SU-DHL-6 (cell line): Measurements from ENCODE around the gene ERCC3.

Source experiments
- H2AFZ ChIP-seq: fragments of 200-600 bp; sonication (generic); 2 replicates; pipeline ENCODE4 v1.6.1; 2014; ENCODE audit warnings: low read depth, mild to moderate bottlenecking, moderate library complexity, mixed read lengths, antibody characterized with exemption, low read length; ENCODE audit not compliant: severe bottlenecking
- H3F3A ChIP-seq: fragments of 200-600 bp; shearing (Covaris generic); 2 replicates; pipeline ENCODE4 v1.6.0; 2016; ENCODE audit warnings: antibody characterized with exemption, mild to moderate bottlenecking; ENCODE audit not compliant: insufficient read depth
- H3K27ac ChIP-seq: fragments of 200-600 bp; sonication (generic); 2 replicates; pipeline ENCODE4 v1.5.1; 2016; ENCODE audit warnings: low read depth, mild to moderate bottlenecking, low read length, moderate library complexity, mixed read lengths
- H3K27me3 ChIP-seq: fragments of 200-600 bp; sonication (generic), shearing (Covaris generic); 2 replicates; pipeline ENCODE4 v1.6.0; 2014; ENCODE audit warnings: mild to moderate bottlenecking, low read length
- H3K36me3 ChIP-seq: fragments of 200-600 bp; sonication (generic); 2 replicates; pipeline ENCODE4 v1.6.1; 2014; ENCODE audit warnings: mild to moderate bottlenecking, low read length, mixed read lengths
- H3K4me2 ChIP-seq: fragments of 300-600, 200-600 bp; shearing (Covaris generic), sonication (generic); 2 replicates; pipeline ENCODE4 v1.6.0; 2014; ENCODE audit warnings: low read length, low read depth, mild to moderate bottlenecking; ENCODE audit not compliant: poor library complexity, severe bottlenecking
- H3K4me3 ChIP-seq: fragments of 200-600 bp; sonication (generic); 2 replicates; pipeline ENCODE4 v1.5.1; 2014; ENCODE audit warnings: antibody characterized with exemption, low read length, mild to moderate bottlenecking, mixed read lengths; ENCODE audit not compliant: insufficient read depth, poor library complexity, severe bottlenecking
- H3K79me2 ChIP-seq: fragments of 200-600 bp; sonication (generic); 2 replicates; pipeline ENCODE4 v1.6.1; 2014; ENCODE audit warnings: mild to moderate bottlenecking, low read length, moderate library complexity; ENCODE audit not compliant: insufficient read depth
- H3K9ac ChIP-seq: fragments of 200-600 bp; sonication (generic); 2 replicates; pipeline ENCODE4 v1.7.0; 2014; ENCODE audit warnings: mild to moderate bottlenecking, low read length
- H3K9me2 ChIP-seq: fragments of 200-600 bp; sonication (generic); replicated peaks from 2 replicates; pipeline ENCODE4 v1.6.1; 2014; ENCODE audit warnings: low read length; ENCODE audit not compliant: insufficient read depth
- H3K9me3 ChIP-seq: fragments of 200-600 bp; sonication (generic); 2 replicates; pipeline ENCODE4 v1.6.1; 2014; ENCODE audit warnings: low read length, mixed read lengths; ENCODE audit not compliant: insufficient read depth
- H4K20me1 ChIP-seq: fragments of 200-600 bp; sonication (generic); 2 replicates; pipeline ENCODE4 v1.6.1; 2014; ENCODE audit warnings: low read depth, mild to moderate bottlenecking, antibody characterized with exemption, low read length, moderate library complexity, mixed read lengths
- EZH2phosphoT487 ChIP-seq: fragments of 200-600 bp; sonication (generic), shearing (Covaris generic); conservative IDR thresholded peaks from 2 replicates; pipeline ENCODE4 v1.6.1; 2018; ENCODE audit warnings: mild to moderate bottlenecking, antibody characterized with exemption, low read length, moderate library complexity, mixed read lengths
- TF ChIP-seq, protein P1 (sequence below): fragments of 200-600 bp; sonication (generic); IDR thresholded peaks from one replicate; pipeline ENCODE4 v1.5.1; 2017; ENCODE audit warnings: antibody characterized with exemption, mild to moderate bottlenecking, low read length, moderate library complexity; ENCODE audit not compliant: insufficient read depth, poor library complexity, severe bottlenecking

The ERCC3 gene

GRCh38 chr2:127314193-127314988, 20.4 kb upstream of the ERCC3 start:
- H3K9me2 ChIP-seq = no peaks in the 10 kb centered on the region
- no peaks in the 10 kb centered on the region for H4K20me1 ChIP-seq
- no peaks in the 10 kb centered on the region for H3K79me2 ChIP-seq
- H3K9ac ChIP-seq = no peak overlapping the region
- no peaks in the 10 kb centered on the region for H3K9me3 ChIP-seq
- no peak overlapping the region for H3K4me3 ChIP-seq
- H3K27ac ChIP-seq = no peak overlapping the region
- H3F3A ChIP-seq = no peaks in the 10 kb centered on the region
- no peak overlapping the region for H2AFZ ChIP-seq
- H3K36me3 ChIP-seq = peaks cover 32% of the 10 kb centered on the region; the same call in 1 of the 2 replicates
- H3K4me2 ChIP-seq = no peak overlapping the region
- H3K27me3 ChIP-seq = no peaks in the 10 kb centered on the region
- TF ChIP-seq, protein P1, sequence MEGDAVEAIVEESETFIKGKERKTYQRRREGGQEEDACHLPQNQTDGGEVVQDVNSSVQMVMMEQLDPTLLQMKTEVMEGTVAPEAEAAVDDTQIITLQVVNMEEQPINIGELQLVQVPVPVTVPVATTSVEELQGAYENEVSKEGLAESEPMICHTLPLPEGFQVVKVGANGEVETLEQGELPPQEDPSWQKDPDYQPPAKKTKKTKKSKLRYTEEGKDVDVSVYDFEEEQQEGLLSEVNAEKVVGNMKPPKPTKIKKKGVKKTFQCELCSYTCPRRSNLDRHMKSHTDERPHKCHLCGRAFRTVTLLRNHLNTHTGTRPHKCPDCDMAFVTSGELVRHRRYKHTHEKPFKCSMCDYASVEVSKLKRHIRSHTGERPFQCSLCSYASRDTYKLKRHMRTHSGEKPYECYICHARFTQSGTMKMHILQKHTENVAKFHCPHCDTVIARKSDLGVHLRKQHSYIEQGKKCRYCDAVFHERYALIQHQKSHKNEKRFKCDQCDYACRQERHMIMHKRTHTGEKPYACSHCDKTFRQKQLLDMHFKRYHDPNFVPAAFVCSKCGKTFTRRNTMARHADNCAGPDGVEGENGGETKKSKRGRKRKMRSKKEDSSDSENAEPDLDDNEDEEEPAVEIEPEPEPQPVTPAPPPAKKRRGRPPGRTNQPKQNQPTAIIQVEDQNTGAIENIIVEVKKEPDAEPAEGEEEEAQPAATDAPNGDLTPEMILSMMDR = no peak
- TF ChIP-seq EZH2phosphoT487 = no peak

DNA sequence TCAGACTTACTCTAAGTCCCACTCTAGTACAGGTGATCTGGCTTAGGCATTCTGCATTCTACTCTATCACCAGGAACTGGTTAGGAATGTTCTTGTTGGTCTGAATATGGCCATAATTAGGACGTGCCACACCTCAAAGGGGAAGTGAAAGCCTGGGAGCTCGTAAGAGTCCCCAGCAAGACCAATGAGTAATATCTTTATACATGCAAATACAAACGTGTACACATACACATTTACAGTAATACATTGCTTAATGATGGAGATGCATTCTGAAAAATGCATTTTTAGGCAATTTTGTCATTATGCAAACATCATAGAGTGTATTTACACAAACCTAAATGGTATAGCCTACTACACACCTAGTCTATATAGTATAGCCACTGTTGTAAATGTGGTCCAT, 19.5 kb upstream of the ERCC3 start:
- H3K9me2 ChIP-seq = no peaks in the 10 kb centered on the region
- no peak overlapping the region for H3K4me2 ChIP-seq
- H4K20me1 ChIP-seq = no peaks in the 10 kb centered on the region
- H3K4me3 ChIP-seq = no peak overlapping the region
- no peaks in the 10 kb centered on the region for H3K79me2 ChIP-seq
- H3K36me3 ChIP-seq = peaks cover 32% of the 10 kb centered on the region; the same call in 1 of the 2 replicates
- TF ChIP-seq, protein P1 = no peak
- TF ChIP-seq EZH2phosphoT487 = no peak
- no peaks in the 10 kb centered on the region for H3K27me3 ChIP-seq
- no peak overlapping the region for H2AFZ ChIP-seq
- H3K9ac ChIP-seq = no peak overlapping the region
- H3K9me3 ChIP-seq = no peaks in the 10 kb centered on the region
- no peak overlapping the region for H3K27ac ChIP-seq
- H3F3A ChIP-seq = no peaks in the 10 kb centered on the region

DNA sequence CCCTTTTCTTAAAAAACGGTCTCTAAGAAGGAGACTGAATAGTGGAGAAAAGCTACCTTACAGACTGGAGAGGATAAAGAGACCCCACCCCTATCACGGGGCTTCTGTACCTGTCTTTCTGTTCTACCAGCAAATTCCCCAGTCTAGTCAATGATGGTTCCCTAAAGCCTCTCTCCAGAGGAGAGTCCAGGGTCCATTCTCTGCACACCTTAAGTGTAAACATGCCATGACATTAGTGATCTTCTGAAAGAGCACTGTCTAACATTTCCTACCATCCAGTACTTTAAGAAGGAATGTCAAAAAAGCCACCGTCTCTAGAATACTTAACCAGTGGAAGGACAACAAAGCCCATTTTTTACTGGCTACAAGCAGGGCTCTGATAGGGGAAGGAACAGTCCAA, 17.0 kb upstream of the ERCC3 start:
- H3K27me3 ChIP-seq = no peaks in the 10 kb centered on the region
- H4K20me1 ChIP-seq = no peaks in the 10 kb centered on the region
- H3K9me2 ChIP-seq = no peaks in the 10 kb centered on the region
- no peaks in the 10 kb centered on the region for H3F3A ChIP-seq
- peaks cover 29% of the 10 kb centered on the region for H3K36me3 ChIP-seq
- no peak overlapping the region for H3K4me2 ChIP-seq
- no peak overlapping the region for H3K4me3 ChIP-seq
- H3K9me3 ChIP-seq = no peaks in the 10 kb centered on the region
- no peak overlapping the region for H3K27ac ChIP-seq
- H3K9ac ChIP-seq = no peak overlapping the region
- H3K79me2 ChIP-seq = no peaks in the 10 kb centered on the region
- TF ChIP-seq, protein P1 = no peak
- TF ChIP-seq EZH2phosphoT487 = no peak
- H2AFZ ChIP-seq = no peak overlapping the region
